ENCODE data around the gene TFAM.

The TFAM gene

GRCh38 chr10:58352956-58353610, 32.1 kb upstream of the TFAM start:
- H3K27me3 ChIP-seq (ENCODE audit: insufficient read depth, poor library complexity, severe bottlenecking): no peaks in the 10 kb centered on the region
- ATAC-seq (ENCODE audit: low read depth): no peak
- H3K27ac ChIP-seq (ENCODE audit: poor library complexity, severe bottlenecking): no peak overlapping the region
- H3K4me3 ChIP-seq (ENCODE audit: severe bottlenecking): no peak overlapping the region
- H3K36me3 ChIP-seq (ENCODE audit: low read depth): no peaks in the 10 kb centered on the region
- no peak for TF ChIP-seq CTCF (IDR thresholded peaks at IDR 0.05; ENCODE audit: poor library complexity, severe bottlenecking)
- peaks cover 4% of the 10 kb centered on the region for H3K4me1 ChIP-seq (ENCODE audit: insufficient read depth, poor library complexity, severe bottlenecking)
- H3K9me3 ChIP-seq (ENCODE audit: severe bottlenecking): no peaks in the 10 kb centered on the region
- no peak for DNase-seq (ENCODE audit: low spot score)

- Histone ChIP-seq H3K36me3 (ENCODE audit: low read depth) (no peaks in the 10 kb centered on the region), H3K27ac (ENCODE audit: poor library complexity, severe bottlenecking) (no peak overlapping the region), H3K4me1 (ENCODE audit: insufficient read depth, poor library complexity, severe bottlenecking) (peaks cover 17% of the 10 kb centered on the region), H3K27me3 (ENCODE audit: insufficient read depth, poor library complexity, severe bottlenecking) (no peaks in the 10 kb centered on the region), H3K9me3 (ENCODE audit: severe bottlenecking) (no peaks in the 10 kb centered on the region), H3K4me3 (ENCODE audit: severe bottlenecking) (no peak overlapping the region)
- DNase-seq (ENCODE audit: low spot score) (no peak), ATAC-seq (ENCODE audit: low read depth) (no peak)
- no peak for TF ChIP-seq CTCF (IDR thresholded peaks at IDR 0.05; ENCODE audit: poor library complexity, severe bottlenecking)
Observed at GRCh38 chr10:58356756-58357155, 28.5 kb upstream of the TFAM start.

DNA sequence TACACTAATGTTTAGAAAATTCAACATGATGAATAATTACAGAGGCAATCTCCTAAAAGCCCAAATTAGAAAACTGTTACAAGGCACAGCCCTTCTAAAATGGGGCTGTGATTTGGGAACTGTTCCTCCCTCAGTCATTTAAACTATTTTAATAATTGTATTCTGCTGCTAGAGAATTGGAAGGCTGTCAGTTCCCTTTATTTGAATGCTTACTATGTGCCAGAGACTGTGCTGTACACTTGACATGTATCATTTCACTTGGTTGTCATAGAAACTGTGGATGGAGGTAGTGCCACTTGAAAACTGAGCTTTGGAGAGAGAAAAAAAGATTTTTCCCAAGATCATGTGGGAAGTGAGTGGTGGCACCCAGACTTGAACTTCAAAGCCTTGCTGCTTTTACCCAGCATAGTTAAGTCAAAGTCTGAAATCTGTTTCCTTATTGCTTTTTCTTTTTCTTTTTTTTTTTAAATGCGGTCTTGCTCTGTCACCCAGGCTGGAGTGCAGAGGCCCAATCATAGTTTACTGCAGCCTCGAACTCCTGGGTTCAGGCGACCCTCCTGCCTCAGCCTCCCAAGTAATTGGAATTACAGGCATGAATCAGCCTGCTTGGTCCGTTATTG, 26.8 kb upstream of the TFAM start:
- TF ChIP-seq CTCF (IDR thresholded peaks at IDR 0.05; ENCODE audit: poor library complexity, severe bottlenecking): no peak
- Histone ChIP-seq H3K9me3 (ENCODE audit: severe bottlenecking) (no peaks in the 10 kb centered on the region), H3K36me3 (ENCODE audit: low read depth) (0 out of 2 replicates have a peak, but pooled peaks cover 13% of the 10 kb centered on the region), H3K4me3 (ENCODE audit: severe bottlenecking) (no peak overlapping the region), H3K27me3 (ENCODE audit: insufficient read depth, poor library complexity, severe bottlenecking) (no peaks in the 10 kb centered on the region), H3K4me1 (ENCODE audit: insufficient read depth, poor library complexity, severe bottlenecking) (peaks cover 29% of the 10 kb centered on the region), H3K27ac (ENCODE audit: poor library complexity, severe bottlenecking) (no peak overlapping the region)
- DNase-seq (ENCODE audit: low spot score) (no peak), ATAC-seq (ENCODE audit: low read depth) (no peak)

DNA sequence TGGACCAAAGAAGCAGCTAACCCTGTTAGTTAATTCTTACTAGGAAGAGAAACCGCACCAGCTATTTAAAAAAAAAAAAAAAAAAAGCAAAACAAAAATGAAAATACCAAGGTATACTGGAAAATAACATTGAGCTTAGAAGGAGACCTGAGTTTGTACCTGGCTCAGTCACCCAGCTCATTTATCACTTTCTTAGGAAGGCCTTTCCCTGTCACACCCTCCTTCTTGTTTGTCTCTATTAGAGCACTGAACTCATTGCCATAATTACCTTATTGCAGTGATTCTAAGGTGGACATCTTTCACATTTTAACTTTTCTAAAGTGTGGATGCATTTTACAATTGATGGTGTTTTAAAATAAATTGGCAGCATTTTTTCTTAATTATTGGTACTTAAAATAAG, 26.3 kb upstream of the TFAM start:
- no peak for ATAC-seq (ENCODE audit: low read depth)
- H3K4me3 ChIP-seq (ENCODE audit: severe bottlenecking): no peak overlapping the region
- H3K27ac ChIP-seq (ENCODE audit: poor library complexity, severe bottlenecking): no peak overlapping the region
- no peak for TF ChIP-seq CTCF (IDR thresholded peaks at IDR 0.05; ENCODE audit: poor library complexity, severe bottlenecking)
- peaks cover 29% of the 10 kb centered on the region for H3K4me1 ChIP-seq (ENCODE audit: insufficient read depth, poor library complexity, severe bottlenecking)
- no peaks in the 10 kb centered on the region for H3K27me3 ChIP-seq (ENCODE audit: insufficient read depth, poor library complexity, severe bottlenecking)
- 0 out of 2 replicates have a peak, but pooled peaks cover 13% of the 10 kb centered on the region for H3K36me3 ChIP-seq (ENCODE audit: low read depth)
- H3K9me3 ChIP-seq (ENCODE audit: severe bottlenecking): no peaks in the 10 kb centered on the region
- no peak for DNase-seq (ENCODE audit: low spot score)

GRCh38 chr10:58359541-58359940, 25.7 kb upstream of the TFAM start:
- 0 out of 2 replicates have a peak, but pooled peaks cover 13% of the 10 kb centered on the region for H3K36me3 ChIP-seq (ENCODE audit: low read depth)
- ATAC-seq (ENCODE audit: low read depth) (no peak), DNase-seq (ENCODE audit: low spot score) (no peak)
- peaks cover 29% of the 10 kb centered on the region for H3K4me1 ChIP-seq (ENCODE audit: insufficient read depth, poor library complexity, severe bottlenecking)
- TF ChIP-seq CTCF (IDR thresholded peaks at IDR 0.05; ENCODE audit: poor library complexity, severe bottlenecking): no peak
- H3K27me3 ChIP-seq (ENCODE audit: insufficient read depth, poor library complexity, severe bottlenecking): no peaks in the 10 kb centered on the region
- H3K9me3 ChIP-seq (ENCODE audit: severe bottlenecking): no peaks in the 10 kb centered on the region
- H3K4me3 ChIP-seq (ENCODE audit: severe bottlenecking): no peak overlapping the region
- no peak overlapping the region for H3K27ac ChIP-seq (ENCODE audit: poor library complexity, severe bottlenecking)
